ENCODE measurements around the gene SLC22A12.

SLC22A12 gene

GRCh38 chr11:64637334-64638017 is 46.5 kb downstream of the SLC22A12 start:
- H3K4me3 ChIP-seq (ENCODE audit: low read depth, low read length): no peak overlapping the region

GRCh38 chr11:64638018-64638665 is 47.1 kb downstream of the SLC22A12 start:
- no peak overlapping the region for H3K4me3 ChIP-seq (ENCODE audit: low read depth, low read length)

More at GRCh38 chr11:64637334-64638017, 46.5 kb downstream of the SLC22A12 start:
- no peak for TF ChIP-seq CTCF (IDR thresholded peaks at IDR 0.05; ENCODE audit: borderline replicate concordance, insufficient read depth, low read depth, low read length)

GRCh38 chr11:64638829-64639228 is 47.8 kb downstream of the SLC22A12 start:
- no peak overlapping the region for H3K4me3 ChIP-seq (ENCODE audit: low read depth, low read length)
- TF ChIP-seq CTCF (IDR thresholded peaks at IDR 0.05; ENCODE audit: borderline replicate concordance, insufficient read depth, low read depth, low read length): no peak

More at GRCh38 chr11:64638018-64638665, 47.1 kb downstream of the SLC22A12 start:
- TF ChIP-seq CTCF (IDR thresholded peaks at IDR 0.05; ENCODE audit: borderline replicate concordance, insufficient read depth, low read depth, low read length): no peak

GRCh38 chr11:64639885-64640284 is 48.9 kb downstream of the SLC22A12 start:
- H3K4me3 ChIP-seq (ENCODE audit: low read depth, low read length): no peak overlapping the region
- no peak for TF ChIP-seq CTCF (IDR thresholded peaks at IDR 0.05; ENCODE audit: borderline replicate concordance, insufficient read depth, low read depth, low read length)

GRCh38 chr11:64641596-64642417 is 50.8 kb downstream of the SLC22A12 start:
- no peak for TF ChIP-seq CTCF (IDR thresholded peaks at IDR 0.05; ENCODE audit: borderline replicate concordance, insufficient read depth, low read depth, low read length)
- no peak overlapping the region for H3K4me3 ChIP-seq (ENCODE audit: low read depth, low read length)

GRCh38 chr11:64642418-64642735 is 51.4 kb downstream of the SLC22A12 start:
- TF ChIP-seq CTCF (IDR thresholded peaks at IDR 0.05; ENCODE audit: borderline replicate concordance, insufficient read depth, low read depth, low read length): no peak
- H3K4me3 ChIP-seq (ENCODE audit: low read depth, low read length): no peak overlapping the region
